Activated CD8-positive, alpha-beta memory T cell treated with anti-CD3 and anti-CD28 coated beads, Interleukin-2, amount 10 ng/mL, durations not matched to agents 7 days and 5 days (primary cell): Measurements from ENCODE around the gene WWOX. TPM values are rescaled to one million over a fixed set of nuclear protein-coding genes. Genes with fewer than 3 reads are reported as not detected.

ENCODE experiments used
- ATAC-seq: fragments of 150-1000 bp; cut with Tn5 transposase; one replicate; pipeline ENCODE4 v1.10.0; 2021; ENCODE audit warnings: moderate library complexity
- CTCF ChIA-PET: fragments of 350-600 bp; sonication (Branson Sonifier 250); formaldehyde crosslinking; loops from one replicate; lab custom pipeline; 2021; ENCODE audit warnings: antibody characterized with exemption; lab: Charles Lee
- DNase-seq: peaks from one replicate; pipeline ENCODE4 v3.0.0-alpha.2; 2020
- H3K27ac Mint-ChIP-seq: one replicate; pipeline ENCODE4 v1.8.0; 2021; ENCODE audit warnings: mild to moderate bottlenecking, mixed read lengths
- H3K27me3 Mint-ChIP-seq: one replicate; pipeline ENCODE4 v1.8.0; 2021; ENCODE audit warnings: mixed read lengths
- H3K36me3 Mint-ChIP-seq: one replicate; pipeline ENCODE4 v1.8.0; 2021; ENCODE audit warnings: mild to moderate bottlenecking, mixed read lengths
- H3K4me1 Mint-ChIP-seq: one replicate; pipeline ENCODE4 v1.8.0; 2021; ENCODE audit warnings: mixed read lengths
- H3K4me3 Mint-ChIP-seq: one replicate; pipeline ENCODE4 v1.8.0; 2021; ENCODE audit warnings: mild to moderate bottlenecking, moderate library complexity, mixed read lengths
- H3K9me3 Mint-ChIP-seq: one replicate; pipeline ENCODE4 v1.8.0; 2022; ENCODE audit warnings: low read depth, mixed read lengths
- total RNA-seq, 2 experiments: library from RNA; stranded (reverse); gene quantifications; one replicate each; pipeline ENCODE4 v1.2.3, GENCODE V29; 2021

Gene WWOX
- total RNA-seq, 2 experiments from 2014 or later, result 25.2 to 38.8 TPM

GRCh38 chr16:78235168-78235800, 135.8 kb downstream of the WWOX start:
- Mint-ChIP-seq H3K27me3 (no peaks in the 10 kb centered on the region), H3K27ac (no peak overlapping the region), H3K9me3 (no peaks in the 10 kb centered on the region), H3K4me3 (no peak overlapping the region), H3K36me3 (no peaks in the 10 kb centered on the region), H3K4me1 (peaks cover 2% of the 10 kb centered on the region)
- CTCF ChIA-PET, result interaction anchor here (0.8 to 1.3 kb wide), 5 partner anchors 10 to 116 kb away, joined by 3 to 4 read pairs (median 3); no protein-coding TSS in a partner anchor
- DNase-seq (peak; percentile 75), ATAC-seq (peak; percentile 76)

GRCh38 chr16:78235876-78236275, 136.4 kb downstream of the WWOX start:
- no peaks in the 10 kb centered on the region for H3K36me3 Mint-ChIP-seq

GRCh38 chr16:78237841-78238240, 138.4 kb downstream of the WWOX start:
- CTCF ChIA-PET, result no interaction called here
- Mint-ChIP-seq H3K27me3 (no peaks in the 10 kb centered on the region), H3K4me1 (peaks cover 2% of the 10 kb centered on the region), H3K27ac (no peak overlapping the region), H3K4me3 (no peak overlapping the region), H3K36me3 (no peaks in the 10 kb centered on the region), H3K9me3 (no peaks in the 10 kb centered on the region)
- DNase-seq, result no peak
- no peak for ATAC-seq

More at GRCh38 chr16:78235876-78236275, 136.4 kb downstream of the WWOX start:
- Mint-ChIP-seq H3K4me1 (peaks cover 2% of the 10 kb centered on the region), H3K9me3 (no peaks in the 10 kb centered on the region), H3K27me3 (no peaks in the 10 kb centered on the region), H3K27ac (no peak overlapping the region), H3K4me3 (no peak overlapping the region)
- no peak for ATAC-seq
- DNase-seq, result no peak
- CTCF ChIA-PET, result no interaction called here

GRCh38 chr16:78240459-78241222, 141.2 kb downstream of the WWOX start:
- DNase-seq (no peak), ATAC-seq (no peak)
- Mint-ChIP-seq H3K4me1 (no peaks in the 10 kb centered on the region), H3K27ac (no peak overlapping the region), H3K27me3 (no peaks in the 10 kb centered on the region), H3K9me3 (no peaks in the 10 kb centered on the region), H3K36me3 (no peaks in the 10 kb centered on the region), H3K4me3 (no peak overlapping the region)
- CTCF ChIA-PET, result no interaction called here

- H3K9me3 Mint-ChIP-seq, result no peaks in the 10 kb centered on the region
- ATAC-seq, result no peak
- CTCF ChIA-PET, result no interaction called here
- H3K27me3 Mint-ChIP-seq, result no peaks in the 10 kb centered on the region
- H3K4me1 Mint-ChIP-seq, result no peaks in the 10 kb centered on the region
- H3K4me3 Mint-ChIP-seq, result no peak overlapping the region
- no peak overlapping the region for H3K27ac Mint-ChIP-seq
- H3K36me3 Mint-ChIP-seq, result no peaks in the 10 kb centered on the region
- DNase-seq, result no peak
Measured at GRCh38 chr16:78242239-78242630, 142.8 kb downstream of the WWOX start.

GRCh38 chr16:78244131-78244895, 144.9 kb downstream of the WWOX start:
- ATAC-seq (no peak), DNase-seq (no peak)
- peaks cover 1% of the 10 kb centered on the region for H3K36me3 Mint-ChIP-seq
- no peak overlapping the region for H3K27ac Mint-ChIP-seq
- H3K9me3 Mint-ChIP-seq, result peaks cover 3% of the 10 kb centered on the region
- no peaks in the 10 kb centered on the region for H3K4me1 Mint-ChIP-seq
- no peak overlapping the region for H3K4me3 Mint-ChIP-seq
- CTCF ChIA-PET, result interaction anchor here (0.6 kb wide), 1 partner anchor 449 kb away, joined by 3 read pairs; no protein-coding TSS in a partner anchor
- no peaks in the 10 kb centered on the region for H3K27me3 Mint-ChIP-seq

- no peak overlapping the region for H3K4me3 Mint-ChIP-seq
- H3K27me3 Mint-ChIP-seq, result no peaks in the 10 kb centered on the region
- no peaks in the 10 kb centered on the region for H3K4me1 Mint-ChIP-seq
- no peak for DNase-seq
- H3K27ac Mint-ChIP-seq, result no peak overlapping the region
- H3K36me3 Mint-ChIP-seq, result peaks cover 1% of the 10 kb centered on the region
- CTCF ChIA-PET, result no interaction called here
- no peak for ATAC-seq
- H3K9me3 Mint-ChIP-seq, result peaks cover 3% of the 10 kb centered on the region
Measured at GRCh38 chr16:78246559-78246958, 147.1 kb downstream of the WWOX start.

- CTCF ChIA-PET, result no interaction called here
- H3K36me3 Mint-ChIP-seq, result peaks cover 1% of the 10 kb centered on the region
- H3K9me3 Mint-ChIP-seq, result peaks cover 3% of the 10 kb centered on the region
- no peak overlapping the region for H3K4me3 Mint-ChIP-seq
- DNase-seq, result no peak
- H3K27me3 Mint-ChIP-seq, result no peaks in the 10 kb centered on the region
- no peak for ATAC-seq
- no peaks in the 10 kb centered on the region for H3K4me1 Mint-ChIP-seq
- H3K27ac Mint-ChIP-seq, result no peak overlapping the region
Measured at GRCh38 chr16:78249056-78249455, 149.6 kb downstream of the WWOX start.

- Mint-ChIP-seq H3K27me3 (no peaks in the 10 kb centered on the region), H3K27ac (no peak overlapping the region), H3K36me3 (peaks cover 1% of the 10 kb centered on the region), H3K9me3 (peaks cover 3% of the 10 kb centered on the region), H3K4me1 (no peaks in the 10 kb centered on the region), H3K4me3 (no peak overlapping the region)
- ATAC-seq (no peak), DNase-seq (no peak)
- CTCF ChIA-PET, result interaction anchor here (0.6 kb wide), 1 partner anchor 631 kb away, joined by 5 read pairs; no protein-coding TSS in a partner anchor
Measured at GRCh38 chr16:78249832-78250231, 150.4 kb downstream of the WWOX start.

GRCh38 chr16:78251115-78251514, 151.7 kb downstream of the WWOX start:
- no peak overlapping the region for H3K4me3 Mint-ChIP-seq
- H3K9me3 Mint-ChIP-seq, result peaks cover 3% of the 10 kb centered on the region
- H3K27me3 Mint-ChIP-seq, result no peaks in the 10 kb centered on the region
- ATAC-seq (no peak), DNase-seq (no peak)
- no peak overlapping the region for H3K27ac Mint-ChIP-seq
- CTCF ChIA-PET, result no interaction called here
- H3K4me1 Mint-ChIP-seq, result no peaks in the 10 kb centered on the region
- H3K36me3 Mint-ChIP-seq, result peaks cover 1% of the 10 kb centered on the region

GRCh38 chr16:78252757-78253156, 153.3 kb downstream of the WWOX start:
- ATAC-seq (no peak), DNase-seq (no peak)
- Mint-ChIP-seq H3K4me3 (no peak overlapping the region), H3K27me3 (no peaks in the 10 kb centered on the region), H3K4me1 (no peaks in the 10 kb centered on the region), H3K9me3 (peaks cover under 1% of the 10 kb centered on the region), H3K36me3 (peaks cover 1% of the 10 kb centered on the region), H3K27ac (no peak overlapping the region)
- CTCF ChIA-PET, result no interaction called here

GRCh38 chr16:78254841-78255240, 155.4 kb downstream of the WWOX start:
- no peaks in the 10 kb centered on the region for H3K36me3 Mint-ChIP-seq
- ATAC-seq, result no peak

GRCh38 chr16:78256686-78257375, 157.4 kb downstream of the WWOX start:
- DNase-seq (no peak), ATAC-seq (no peak)
- H3K4me3 Mint-ChIP-seq, result no peak overlapping the region
- CTCF ChIA-PET, result no interaction called here
- no peaks in the 10 kb centered on the region for H3K9me3 Mint-ChIP-seq
- H3K27ac Mint-ChIP-seq, result no peak overlapping the region
- no peaks in the 10 kb centered on the region for H3K27me3 Mint-ChIP-seq
- H3K36me3 Mint-ChIP-seq, result no peaks in the 10 kb centered on the region
- H3K4me1 Mint-ChIP-seq, result no peaks in the 10 kb centered on the region

More at GRCh38 chr16:78254841-78255240, 155.4 kb downstream of the WWOX start:
- no peaks in the 10 kb centered on the region for H3K27me3 Mint-ChIP-seq
- H3K4me1 Mint-ChIP-seq, result no peaks in the 10 kb centered on the region
- no peak overlapping the region for H3K27ac Mint-ChIP-seq
- no peaks in the 10 kb centered on the region for H3K9me3 Mint-ChIP-seq
- DNase-seq, result no peak
- CTCF ChIA-PET, result no interaction called here
- no peak overlapping the region for H3K4me3 Mint-ChIP-seq
